BE2C (cell line): ENCODE results near the gene MEFV.
"Not testable (repeated sequence)": the region's sequence is repeated elsewhere in the genome, so short reads cannot be mapped to it uniquely, and the experiment has no call there.

ENCODE experiments used
- DNase-seq: peaks from one replicate; pipeline ENCODE4 v3.0.0-alpha.2; 2020
- H3K27me3 ChIP-seq: fragments of 250-450 bp; sonication (Bioruptor Pico); 2 replicates; pipeline ENCODE4 v1.5.1; 2020; ENCODE audit warnings: mild to moderate bottlenecking
- H3K36me3 ChIP-seq: fragments of 250-450 bp; sonication (Bioruptor Pico); 2 replicates; pipeline ENCODE4 v1.5.1; 2020; ENCODE audit warnings: mild to moderate bottlenecking
- H3K4me1 ChIP-seq: fragments of 250-450 bp; sonication (Bioruptor Pico); 2 replicates; pipeline ENCODE4 v1.5.1; 2020
- H3K4me3 ChIP-seq: 2 replicates; pipeline ENCODE4 v1.5.1; 2011; ENCODE audit warnings: low read depth, low read length
- H3K9me3 ChIP-seq: fragments of 250-450 bp; sonication (Bioruptor Pico); 2 replicates; pipeline ENCODE4 v1.5.1; 2020
- CTCF ChIP-seq: IDR thresholded peaks from 2 replicates; pipeline ENCODE4 v1.5.1; 2012; ENCODE audit warnings: mild to moderate bottlenecking, low read depth, low read length

Gene MEFV

DNA sequence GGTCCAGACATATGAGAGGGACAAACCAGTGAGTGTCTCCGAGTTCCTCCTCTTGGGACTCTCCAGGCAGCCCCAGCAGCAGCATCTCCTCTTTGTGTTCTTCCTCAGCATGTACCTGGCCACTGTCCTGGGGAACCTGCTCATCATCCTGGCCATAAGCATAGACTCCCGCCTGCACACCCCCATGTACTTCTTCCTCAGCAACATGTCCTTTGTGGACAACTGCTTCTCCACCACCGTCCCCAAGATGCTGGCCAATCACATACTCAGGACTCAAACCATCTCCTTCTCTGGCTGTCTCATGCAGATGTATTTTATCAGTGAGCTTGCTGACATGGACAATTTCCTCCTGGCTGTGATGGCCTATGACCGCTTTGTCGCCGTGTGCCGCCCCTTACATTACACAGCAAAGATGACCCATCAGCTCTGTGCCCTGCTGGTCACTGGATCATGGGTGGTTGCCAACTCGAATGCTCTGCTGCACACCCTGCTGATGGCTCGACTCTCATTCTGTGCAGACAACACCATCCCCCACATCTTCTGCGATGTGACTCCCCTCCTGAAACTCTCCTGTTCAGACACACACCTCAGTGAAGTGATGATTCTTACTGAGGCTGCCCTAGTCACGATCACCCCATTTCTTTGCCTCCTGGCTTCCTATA, 40.7 kb downstream of the MEFV start:
- DNase-seq, result no peak
- Histone ChIP-seq H3K36me3 (no peaks in the 10 kb centered on the region), H3K9me3 (no peaks in the 10 kb centered on the region), H3K4me3 (no peak overlapping the region), H3K27me3 (peaks cover 37% of the 10 kb centered on the region), H3K4me1 (no peaks in the 10 kb centered on the region)
- TF ChIP-seq CTCF, result no peak

- no peaks in the 10 kb centered on the region for H3K9me3 ChIP-seq
- H3K27me3 ChIP-seq, result peaks cover 37% of the 10 kb centered on the region
- H3K36me3 ChIP-seq, result no peaks in the 10 kb centered on the region
- no peak for TF ChIP-seq CTCF
- H3K4me1 ChIP-seq, result no peaks in the 10 kb centered on the region
- no peak for DNase-seq
- no peak overlapping the region for H3K4me3 ChIP-seq
Observed at GRCh38 chr16:3214904-3215600, 41.4 kb downstream of the MEFV start.

DNA sequence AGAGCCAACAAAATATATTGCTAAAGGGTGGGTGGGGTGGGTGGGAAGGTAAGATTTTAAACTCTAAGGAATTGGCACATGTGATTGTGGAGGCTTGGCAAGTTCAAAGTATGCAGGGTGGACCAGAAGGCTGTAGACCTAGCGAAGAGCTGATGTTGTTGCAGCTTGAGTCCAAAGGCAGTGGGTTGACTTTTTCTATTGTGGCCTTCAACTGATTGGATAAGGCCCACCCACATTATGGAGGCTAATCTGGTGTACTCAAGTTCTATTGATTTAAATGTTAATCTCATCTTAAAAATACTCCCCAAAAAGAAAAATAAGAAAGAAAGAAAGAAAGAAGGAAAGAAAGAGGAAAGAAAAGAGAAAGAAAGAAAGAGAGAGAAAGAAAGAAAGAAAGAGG, 43.9 kb downstream of the MEFV start:
- H3K4me1 ChIP-seq, result no peaks in the 10 kb centered on the region
- no peak for TF ChIP-seq CTCF
- H3K9me3 ChIP-seq, result no peaks in the 10 kb centered on the region
- no peaks in the 10 kb centered on the region for H3K36me3 ChIP-seq
- peaks cover 30% of the 10 kb centered on the region for H3K27me3 ChIP-seq
- DNase-seq, result no peak
- H3K4me3 ChIP-seq, result no peak overlapping the region

DNA sequence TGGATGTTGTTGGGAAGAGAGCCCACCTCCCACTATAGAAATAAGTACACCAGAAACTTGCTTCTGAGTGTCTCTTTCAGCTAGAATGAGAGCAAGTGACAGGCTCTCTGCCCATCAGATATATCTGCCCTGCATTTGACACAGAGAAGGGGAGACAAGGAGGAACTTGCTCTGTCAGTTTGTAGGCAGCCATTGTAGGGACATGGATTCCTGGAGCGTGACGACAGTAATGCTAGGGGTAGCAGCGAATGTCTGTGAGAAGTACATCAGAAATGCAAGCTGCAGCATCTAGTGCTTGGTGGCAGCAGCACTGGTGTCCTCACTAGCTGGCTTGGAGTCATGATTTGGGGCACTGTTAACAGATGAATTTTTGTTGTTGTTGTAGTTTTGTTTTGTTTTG, 44.4 kb downstream of the MEFV start:
- TF ChIP-seq CTCF, result no peak
- no peaks in the 10 kb centered on the region for H3K4me1 ChIP-seq

GRCh38 chr16:3207086-3207953, 49.1 kb downstream of the MEFV start:
- Histone ChIP-seq H3K9me3 (0 out of 2 replicates have a peak, but pooled peaks cover 4% of the 10 kb centered on the region), H3K4me3 (no peak overlapping the region), H3K27me3 (peaks cover 19% of the 10 kb centered on the region), H3K4me1 (no peaks in the 10 kb centered on the region), H3K36me3 (no peaks in the 10 kb centered on the region)
- no peak for DNase-seq
- no peak for TF ChIP-seq CTCF

More for the DNA sequence above, 44.4 kb downstream of the MEFV start:
- H3K36me3 ChIP-seq, result no peaks in the 10 kb centered on the region
- no peak for DNase-seq
- H3K27me3 ChIP-seq, result peaks cover 26% of the 10 kb centered on the region
- H3K4me3 ChIP-seq, result no peak overlapping the region
- H3K9me3 ChIP-seq, result no peaks in the 10 kb centered on the region

DNA sequence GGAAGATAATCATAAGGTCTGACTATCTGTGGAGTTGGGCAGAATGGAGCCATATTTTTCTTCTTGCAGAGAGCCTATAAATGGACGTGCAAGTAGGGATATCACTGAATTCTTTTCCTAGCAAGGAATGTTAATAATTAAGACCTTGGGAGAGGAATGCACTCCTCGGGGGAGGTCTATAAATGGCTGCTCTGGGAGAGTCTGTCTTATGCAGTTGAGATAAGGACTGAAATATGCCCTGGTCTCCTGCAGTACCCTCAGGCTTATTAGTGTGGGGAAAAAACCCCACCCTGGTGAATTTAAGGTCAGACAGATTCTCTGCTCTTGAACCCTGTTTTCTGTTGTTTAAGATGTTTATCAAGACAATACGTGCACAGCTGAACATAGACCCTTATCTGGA, 50.5 kb downstream of the MEFV start:
- peaks cover 28% of the 10 kb centered on the region for H3K27me3 ChIP-seq
- not testable (repeated sequence) for DNase-seq, H3K9me3 ChIP-seq, H3K4me3 ChIP-seq, H3K36me3 ChIP-seq, H3K4me1 ChIP-seq
